RWPE1 (cell line): Measurements from ENCODE around the gene RNPC3.
"Not testable (repeated sequence)": the region's sequence is repeated elsewhere in the genome, so short reads cannot be mapped to it uniquely, and the experiment has no call there.

ENCODE experiments used
- CTCF ChIA-PET: fragments of 350-600 bp; sonication (Branson Sonifier 250); formaldehyde crosslinking; extraction: SDS; loops from one replicate; lab custom pipeline; 2021; lab: Yijun Ruan, JAX
- POLR2A ChIA-PET: fragments of 400-600 bp; formaldehyde crosslinking; extraction: SDS; loops from one replicate; lab custom pipeline; 2020; ENCODE audit warnings: antibody characterized with exemption; ENCODE audit not compliant: low non-redundant PET; lab: Yijun Ruan, JAX
- DNase-seq: peaks from one replicate; pipeline ENCODE4 v3.0.0; 2012; ENCODE audit warnings: low spot score
- H3K27ac ChIP-seq: fragments of 450-650 bp; 2 replicates; pipeline ENCODE4 v1.5.1; 2017
- CTCF ChIP-seq: fragments of 450-650 bp; conservative IDR thresholded peaks from 2 replicates; pipeline ENCODE4 v1.5.1; 2017; ENCODE audit warnings: low read depth, mild to moderate bottlenecking

Gene RNPC3

DNA sequence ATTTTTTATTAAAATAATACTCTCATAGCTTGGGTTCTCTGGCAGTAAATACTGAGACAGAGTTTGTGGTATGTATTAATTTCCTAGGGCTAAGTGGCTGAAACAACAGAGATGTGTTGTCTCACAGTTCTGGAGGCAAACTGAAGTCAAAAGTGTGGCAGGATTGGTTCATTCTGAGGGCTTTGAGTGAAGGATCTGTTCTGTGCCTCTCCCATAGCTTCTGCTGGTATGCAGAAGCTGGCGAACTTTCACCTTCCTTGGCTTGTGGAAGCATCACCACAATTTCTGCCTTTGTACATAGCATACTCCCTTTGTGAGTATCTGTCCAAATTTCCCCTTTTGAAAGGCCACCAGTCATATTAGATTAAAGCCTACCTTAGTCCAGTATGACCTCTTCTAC, 21.0 kb downstream of the RNPC3 start:
- POLR2A ChIA-PET, result no interaction called here
- DNase-seq, result no peak
- TF ChIP-seq CTCF, result no peak
- CTCF ChIA-PET, result interaction anchor here (0.6 kb wide), 1 partner anchor 8 kb away, joined by 4 read pairs; no protein-coding TSS in a partner anchor
- no peak overlapping the region for H3K27ac ChIP-seq

DNA sequence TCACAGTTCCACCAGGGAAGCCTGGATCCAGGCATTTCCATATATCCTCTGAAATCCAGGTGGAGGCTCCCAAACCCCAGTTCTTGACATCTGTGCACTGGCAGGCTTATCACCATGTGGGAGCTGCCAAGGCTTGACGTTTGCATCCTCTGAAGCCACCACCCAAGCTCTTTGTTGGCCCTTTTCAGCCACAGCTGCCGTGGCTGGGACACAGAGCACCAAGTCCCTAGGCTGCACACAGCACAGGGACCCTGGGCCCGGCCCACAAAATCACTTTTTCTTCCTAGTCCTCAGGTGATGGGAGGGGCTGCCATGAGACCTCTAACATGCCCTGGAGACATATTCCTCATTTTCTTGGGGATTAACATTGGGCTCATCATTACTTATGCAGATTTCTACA, 22.3 kb downstream of the RNPC3 start:
- H3K27ac ChIP-seq, result no peak overlapping the region
- CTCF ChIA-PET, result no interaction called here
- POLR2A ChIA-PET, result no interaction called here
- no peak for TF ChIP-seq CTCF
- no peak for DNase-seq

DNA sequence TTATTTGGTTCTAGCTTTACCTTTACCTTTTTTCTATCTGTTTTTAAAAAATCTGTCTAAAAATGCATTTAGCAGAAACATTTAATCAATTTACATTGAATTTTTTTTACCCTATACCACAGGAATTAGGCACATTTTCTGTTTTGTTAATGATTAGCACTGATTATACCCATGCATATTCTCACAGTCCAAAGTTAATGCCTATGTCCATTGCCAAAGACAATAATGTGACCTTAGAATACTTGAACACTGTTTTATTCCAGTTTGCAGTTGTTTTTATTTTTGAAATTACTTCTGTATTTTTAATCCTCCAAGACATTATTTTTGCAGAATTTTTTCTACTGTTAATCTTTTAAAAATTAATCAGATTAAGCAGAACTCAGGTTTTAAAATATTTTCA, 34.9 kb downstream of the RNPC3 start:
- DNase-seq, result no peak
- H3K27ac ChIP-seq, result no peak overlapping the region
- no peak for TF ChIP-seq CTCF
- ChIA-PET POLR2A (no interaction called here), CTCF (no interaction called here)

DNA sequence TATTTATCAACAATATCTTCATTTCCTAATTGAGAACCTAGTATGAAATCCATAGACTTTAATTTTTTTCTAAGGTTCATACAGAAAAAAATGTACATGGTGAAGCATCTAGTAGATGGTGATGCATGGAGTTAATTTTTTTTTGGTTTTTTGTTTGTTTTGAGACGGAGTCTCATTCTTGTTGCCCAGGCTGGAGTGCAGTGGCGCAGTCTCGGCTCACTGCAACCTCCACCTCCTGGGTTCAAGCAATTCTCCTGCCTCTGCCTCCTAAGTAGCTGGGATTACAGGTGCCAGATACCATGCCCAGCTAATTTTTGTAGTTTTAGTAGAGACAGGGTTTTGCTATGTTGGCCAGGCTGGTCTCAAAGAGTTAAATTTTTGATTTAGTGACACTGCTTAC, 35.6 kb downstream of the RNPC3 start:
- CTCF ChIA-PET, DNase-seq, H3K27ac ChIP-seq, POLR2A ChIA-PET: not testable (repeated sequence)

GRCh38 chr1:103561643-103562395, 36.3 kb downstream of the RNPC3 start:
- H3K27ac ChIP-seq, result no peak overlapping the region
- DNase-seq, result no peak
- CTCF ChIA-PET, result no interaction called here
- POLR2A ChIA-PET, result no interaction called here
- no peak for TF ChIP-seq CTCF

DNA sequence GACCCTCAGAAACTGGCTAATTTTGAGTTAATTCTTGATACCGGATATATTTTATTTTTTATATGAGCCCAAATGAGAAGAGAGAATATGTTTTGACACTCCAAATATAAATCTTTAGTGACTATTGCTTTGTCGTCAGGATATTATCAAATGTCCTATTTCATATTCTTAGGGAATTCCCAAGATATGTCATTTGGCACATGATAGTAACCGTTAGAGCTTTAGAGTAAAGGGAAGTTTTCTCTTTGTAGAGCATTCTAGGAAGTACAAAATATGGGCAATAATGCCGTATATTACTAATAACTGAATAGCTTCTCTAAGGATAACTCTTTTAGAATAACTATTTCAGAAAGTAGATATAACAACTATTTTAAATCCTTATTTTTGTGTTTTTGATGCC, 37.6 kb downstream of the RNPC3 start:
- no peak for DNase-seq
- TF ChIP-seq CTCF, result no peak
- CTCF ChIA-PET, result no interaction called here
- POLR2A ChIA-PET, result no interaction called here
- H3K27ac ChIP-seq, result no peak overlapping the region

- no peak for TF ChIP-seq CTCF
- no peak overlapping the region for H3K27ac ChIP-seq
- CTCF ChIA-PET, result no interaction called here
- no peak for DNase-seq
- POLR2A ChIA-PET, result no interaction called here
Measured at GRCh38 chr1:103569493-103569892, 44.0 kb downstream of the RNPC3 start.

DNA sequence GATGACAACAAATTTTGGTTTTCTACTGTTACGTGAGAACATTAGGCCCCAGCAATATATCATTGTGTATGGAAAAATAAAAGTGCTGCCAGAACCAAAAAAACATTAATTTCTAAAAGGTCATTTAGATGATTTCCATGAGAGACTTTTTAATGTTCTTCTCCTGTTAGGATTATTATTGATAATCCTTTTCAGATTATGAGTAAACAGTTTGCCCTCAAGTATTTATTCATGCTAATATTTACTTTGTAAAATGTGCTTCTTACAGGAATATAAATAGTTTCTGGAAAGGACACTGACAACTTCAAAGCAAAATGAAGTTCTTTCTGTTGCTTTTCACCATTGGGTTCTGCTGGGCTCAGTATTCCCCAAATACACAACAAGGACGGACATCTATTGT, 45.8 kb downstream of the RNPC3 start, which contains the start of gene AMY2B:
Gene AMY2B (plus strand): TSS at position 301 of the 400 bp plus-strand sequence. CDS start 14 bp downstream, at position 315.
- H3K27ac ChIP-seq, CTCF ChIA-PET, POLR2A ChIA-PET, DNase-seq: not testable (repeated sequence)
